Activated naive CD8-positive, alpha-beta T cell treated with anti-CD3 and anti-CD28 coated beads, Interleukin-2, amount 50 U/mL, for 24 hours (primary cell): ENCODE measurements around the gene SHPK.
"Not testable (repeated sequence)": the region's sequence is repeated elsewhere in the genome, so short reads cannot be mapped to it uniquely, and the experiment has no call there.

Experiments used
- ATAC-seq: fragments of 150-1000 bp; cut with Tn5 transposase; one replicate; pipeline ENCODE4 v1.10.0; 2021
- DNase-seq: peaks from one replicate; pipeline ENCODE4 v3.0.0; 2021
- H3K27ac Mint-ChIP-seq: one replicate; pipeline ENCODE4 v1.8.0; 2021; ENCODE audit warnings: mild to moderate bottlenecking, mixed read lengths
- H3K27me3 Mint-ChIP-seq: one replicate; pipeline ENCODE4 v1.8.0; 2021; ENCODE audit warnings: mixed read lengths
- H3K36me3 Mint-ChIP-seq: one replicate; pipeline ENCODE4 v1.8.0; 2021; ENCODE audit warnings: low read depth, mixed read lengths
- H3K4me1 Mint-ChIP-seq: one replicate; pipeline ENCODE4 v1.8.0; 2021; ENCODE audit warnings: mixed read lengths
- H3K4me3 Mint-ChIP-seq: one replicate; pipeline ENCODE4 v1.8.0; 2021; ENCODE audit warnings: mild to moderate bottlenecking, moderate library complexity, mixed read lengths
- H3K9me3 Mint-ChIP-seq: one replicate; pipeline ENCODE4 v1.8.0; 2021; ENCODE audit warnings: mixed read lengths

Gene SHPK

GRCh38 chr17:3572231-3572630 lies 63.8 kb downstream of the SHPK start:
- DNase-seq (no peak), ATAC-seq (peak; percentile 15)
- no peak overlapping the region for H3K27ac Mint-ChIP-seq
- H3K4me3 Mint-ChIP-seq, result no peak overlapping the region
- H3K9me3 Mint-ChIP-seq, result no peaks in the 10 kb centered on the region
- no peaks in the 10 kb centered on the region for H3K27me3 Mint-ChIP-seq
- no peaks in the 10 kb centered on the region for H3K4me1 Mint-ChIP-seq
- no peaks in the 10 kb centered on the region for H3K36me3 Mint-ChIP-seq

- ATAC-seq (no peak), DNase-seq (no peak)
- H3K4me1 Mint-ChIP-seq, result no peaks in the 10 kb centered on the region
- H3K4me3 Mint-ChIP-seq, result no peak overlapping the region
- no peaks in the 10 kb centered on the region for H3K9me3 Mint-ChIP-seq
- no peaks in the 10 kb centered on the region for H3K27me3 Mint-ChIP-seq
- no peak overlapping the region for H3K27ac Mint-ChIP-seq
- no peaks in the 10 kb centered on the region for H3K36me3 Mint-ChIP-seq
Measured at GRCh38 chr17:3571043-3571900, 64.8 kb downstream of the SHPK start.

- H3K9me3 Mint-ChIP-seq, result no peaks in the 10 kb centered on the region
- H3K4me3 Mint-ChIP-seq, result no peak overlapping the region
- ATAC-seq (no peak), DNase-seq (no peak)
- H3K4me1 Mint-ChIP-seq, result no peaks in the 10 kb centered on the region
- H3K27me3 Mint-ChIP-seq, result no peaks in the 10 kb centered on the region
- no peak overlapping the region for H3K27ac Mint-ChIP-seq
- peaks cover 3% of the 10 kb centered on the region for H3K36me3 Mint-ChIP-seq
Measured at GRCh38 chr17:3569534-3570137, 66.4 kb downstream of the SHPK start.

GRCh38 chr17:3566551-3566950 lies 69.5 kb downstream of the SHPK start:
- no peaks in the 10 kb centered on the region for H3K9me3 Mint-ChIP-seq
- no peak overlapping the region for H3K4me3 Mint-ChIP-seq
- ATAC-seq (no peak), DNase-seq (no peak)
- peaks cover 3% of the 10 kb centered on the region for H3K36me3 Mint-ChIP-seq
- H3K4me1 Mint-ChIP-seq, result no peaks in the 10 kb centered on the region
- H3K27me3 Mint-ChIP-seq, result no peaks in the 10 kb centered on the region
- H3K27ac Mint-ChIP-seq, result no peak overlapping the region

- Mint-ChIP-seq H3K4me1 (no peaks in the 10 kb centered on the region), H3K27me3 (no peaks in the 10 kb centered on the region), H3K9me3 (no peaks in the 10 kb centered on the region), H3K36me3 (peaks cover 3% of the 10 kb centered on the region), H3K27ac (no peak overlapping the region), H3K4me3 (no peak overlapping the region)
- DNase-seq (no peak), ATAC-seq (no peak)
Measured at GRCh38 chr17:3565143-3565542, 70.9 kb downstream of the SHPK start.

- not testable (repeated sequence) for H3K27ac Mint-ChIP-seq, DNase-seq
Measured at GRCh38 chr17:3564241-3564640, 71.8 kb downstream of the SHPK start.

GRCh38 chr17:3559270-3559645 lies 76.8 kb downstream of the SHPK start:
- H3K27ac Mint-ChIP-seq, result no peak overlapping the region
- H3K4me1 Mint-ChIP-seq, result peaks cover 19% of the 10 kb centered on the region
- DNase-seq, result no peak
- H3K36me3 Mint-ChIP-seq, result no peaks in the 10 kb centered on the region
- no peak for ATAC-seq
- H3K4me3 Mint-ChIP-seq, result no peak overlapping the region
- H3K9me3 Mint-ChIP-seq, result no peaks in the 10 kb centered on the region
- H3K27me3 Mint-ChIP-seq, result no peaks in the 10 kb centered on the region

More at GRCh38 chr17:3564241-3564640, 71.8 kb downstream of the SHPK start:
- not testable (repeated sequence) for ATAC-seq, H3K4me1 Mint-ChIP-seq, H3K27me3 Mint-ChIP-seq, H3K9me3 Mint-ChIP-seq, H3K36me3 Mint-ChIP-seq, H3K4me3 Mint-ChIP-seq

- Mint-ChIP-seq H3K4me3 (peak overlapping the region; percentile 32), H3K27me3 (peaks cover 4% of the 10 kb centered on the region), H3K36me3 (no peaks in the 10 kb centered on the region), H3K4me1 (peaks cover 19% of the 10 kb centered on the region), H3K27ac (no peak overlapping the region), H3K9me3 (no peaks in the 10 kb centered on the region)
- ATAC-seq (peak; percentile 72), DNase-seq (peak; percentile 55)
Measured at GRCh38 chr17:3558603-3559269, 77.3 kb downstream of the SHPK start.
